MCF 10A (cell line): ENCODE data around the gene LDB3. TPM values are rescaled to one million over a fixed set of nuclear protein-coding genes. Genes with fewer than 3 reads are reported as not detected.

Experiments
- BruUV-seq: library from RNA; stranded (reverse); fragments of 400-500 nt; replicated peaks from 2 replicates; lab custom pipeline; 2021; lab: Mats Ljungman, UMichigan
- CTCF ChIA-PET: fragments of 300-600 bp; sonication (Branson Sonifier 250); formaldehyde crosslinking; extraction: SDS; loops from one replicate; lab custom pipeline; 2021; ENCODE audit warnings: antibody characterized with exemption, inconsistent platforms; lab: Yijun Ruan, JAX
- POLR2A ChIA-PET: fragments of 300-600, 350-650 bp; sonication (Branson Sonifier 250); formaldehyde crosslinking; extraction: SDS; loops from one replicate; lab custom pipeline; 2020; ENCODE audit warnings: antibody characterized with exemption, inconsistent platforms; lab: Yijun Ruan, JAX
- DNase-seq: peaks from one replicate; pipeline ENCODE4 v3.0.0-alpha.2; 2018; ENCODE audit not compliant: unreplicated experiment
- H3K27ac Mint-ChIP-seq: one replicate; pipeline ENCODE4 v1.8.0; 2022; ENCODE audit warnings: mild to moderate bottlenecking, low read depth, mixed read lengths; ENCODE audit not compliant: unreplicated experiment
- H3K27me3 Mint-ChIP-seq: one replicate; pipeline ENCODE4 v1.8.0; 2022; ENCODE audit warnings: mixed read lengths; ENCODE audit not compliant: insufficient read depth, unreplicated experiment
- H3K36me3 Mint-ChIP-seq: one replicate; pipeline ENCODE4 v1.8.0; 2022; ENCODE audit warnings: mild to moderate bottlenecking, moderate library complexity, mixed read lengths; ENCODE audit not compliant: insufficient read depth, unreplicated experiment
- H3K4me1 Mint-ChIP-seq: one replicate; pipeline ENCODE4 v1.8.0; 2022; ENCODE audit warnings: mixed read lengths; ENCODE audit not compliant: insufficient read depth, unreplicated experiment
- H3K4me3 Mint-ChIP-seq: one replicate; pipeline ENCODE4 v1.8.0; 2022; ENCODE audit warnings: mild to moderate bottlenecking, moderate library complexity, mixed read lengths; ENCODE audit not compliant: unreplicated experiment
- H3K9me3 Mint-ChIP-seq: one replicate; pipeline ENCODE4 v1.8.0; 2022; ENCODE audit warnings: mixed read lengths; ENCODE audit not compliant: unreplicated experiment
- CTCF ChIP-seq: fragments of 200-600 bp; IDR thresholded peaks from one replicate; pipeline ENCODE4 v1.8.0; 2022; ENCODE audit warnings: antibody characterized with exemption, mild to moderate bottlenecking; ENCODE audit not compliant: unreplicated experiment
- intact Hi-C: fragments of 100-400 bp; cut with micrococcal nuclease; formaldehyde crosslinking; loops from 2 replicates; pipeline ENCODE4 v1.14.1; 2022
- total RNA-seq: library from RNA; stranded (reverse); gene quantifications from 2 replicates; pipeline ENCODE4 v1.2.3, GENCODE V29; 2022

Gene LDB3
- total RNA-seq, 1 experiment from 2014 or later = 0.23 TPM

- intact Hi-C loops = no loop called here
- DNase-seq = peak; percentile 14
- H3K36me3 Mint-ChIP-seq = no peaks in the 10 kb centered on the region
- TF ChIP-seq CTCF = no peak
- H3K27me3 Mint-ChIP-seq = peaks cover 10% of the 10 kb centered on the region
- CTCF ChIA-PET = interaction anchor here (0.5 to 0.6 kb wide), 2 partner anchors 237 to 306 kb away, joined by 3 read pairs; no protein-coding TSS in a partner anchor
- H3K9me3 Mint-ChIP-seq = no peaks in the 10 kb centered on the region
- H3K4me1 Mint-ChIP-seq = peaks cover 5% of the 10 kb centered on the region
- POLR2A ChIA-PET = no interaction called here
- no TSS peak for BruUV-seq
- H3K27ac Mint-ChIP-seq = no peak within 1 kb of the TSS
- H3K4me3 Mint-ChIP-seq = no peak within 1 kb of the TSS
These were observed 13.7 kb upstream of the LDB3 start, which contains the start of gene OPN4 for GRCh38 chr10:86654411-86655172. Gene OPN4, plus strand, starts transcription at chr10:86654547. Its CDS starts 237 bp downstream, at chr10:86654784.

- H3K36me3 Mint-ChIP-seq = no peaks in the 10 kb centered on the region
- no peak overlapping the region for H3K4me3 Mint-ChIP-seq
- no peaks in the 10 kb centered on the region for H3K9me3 Mint-ChIP-seq
- peaks cover 10% of the 10 kb centered on the region for H3K27me3 Mint-ChIP-seq
- CTCF ChIA-PET = interaction anchor here (0.5 kb wide), 1 partner anchor 305 kb away, joined by 3 read pairs; no protein-coding TSS in a partner anchor
- H3K27ac Mint-ChIP-seq = no peak overlapping the region
- POLR2A ChIA-PET = no interaction called here
- TF ChIP-seq CTCF = no peak
- no TSS peak for BruUV-seq
- peaks cover 5% of the 10 kb centered on the region for H3K4me1 Mint-ChIP-seq
- intact Hi-C loops = no loop called here
- no peak for DNase-seq
These were observed 13.2 kb upstream of the LDB3 start for GRCh38 chr10:86655173-86655540.

GRCh38 chr10:86655596-86655995 lies 12.7 kb upstream of the LDB3 start:
- no peaks in the 10 kb centered on the region for H3K9me3 Mint-ChIP-seq
- intact Hi-C loops = no loop called here
- BruUV-seq = no TSS peak
- peaks cover 10% of the 10 kb centered on the region for H3K27me3 Mint-ChIP-seq
- POLR2A ChIA-PET = no interaction called here
- H3K27ac Mint-ChIP-seq = no peak overlapping the region
- no peaks in the 10 kb centered on the region for H3K36me3 Mint-ChIP-seq
- no peak for TF ChIP-seq CTCF
- H3K4me3 Mint-ChIP-seq = no peak overlapping the region
- no peak for DNase-seq
- H3K4me1 Mint-ChIP-seq = peaks cover 5% of the 10 kb centered on the region
- CTCF ChIA-PET = no interaction called here

- H3K4me3 Mint-ChIP-seq = no peak overlapping the region
- intact Hi-C loops = no loop called here
- BruUV-seq = no TSS peak
- peaks cover 5% of the 10 kb centered on the region for H3K4me1 Mint-ChIP-seq
- TF ChIP-seq CTCF = no peak
- no peak overlapping the region for H3K27ac Mint-ChIP-seq
- no peak for DNase-seq
- H3K9me3 Mint-ChIP-seq = no peaks in the 10 kb centered on the region
- CTCF ChIA-PET = no interaction called here
- no peaks in the 10 kb centered on the region for H3K36me3 Mint-ChIP-seq
- H3K27me3 Mint-ChIP-seq = peaks cover 10% of the 10 kb centered on the region
- POLR2A ChIA-PET = interaction anchor here (0.6 kb wide), 1 partner anchor 244 kb away, joined by 3 read pairs; no protein-coding TSS in a partner anchor
These were observed 11.3 kb upstream of the LDB3 start for GRCh38 chr10:86657011-86657395.
